ENCODE results near the gene DYNC1LI1.
A peak's percentile ranks its signal among the peaks of the same experiment; 100 is the strongest.
"Not testable (repeated sequence)": the region's sequence is repeated elsewhere in the genome, so short reads cannot be mapped to it uniquely, and the experiment has no call there.

DYNC1LI1 gene

GRCh38 chr3:32532434-32532833 lies 38.2 kb downstream of the DYNC1LI1 start:
- DNase-seq (ENCODE audit: low read depth in 3 of 3), result no peak

- DNase-seq (ENCODE audit: low read depth in 3 of 3), result no peak
Observed at GRCh38 chr3:32531010-32531647, 39.5 kb downstream of the DYNC1LI1 start.

GRCh38 chr3:32525720-32526119 lies 44.9 kb downstream of the DYNC1LI1 start:
- DNase-seq (ENCODE audit: low read depth in 3 of 3), result no peak

DNA sequence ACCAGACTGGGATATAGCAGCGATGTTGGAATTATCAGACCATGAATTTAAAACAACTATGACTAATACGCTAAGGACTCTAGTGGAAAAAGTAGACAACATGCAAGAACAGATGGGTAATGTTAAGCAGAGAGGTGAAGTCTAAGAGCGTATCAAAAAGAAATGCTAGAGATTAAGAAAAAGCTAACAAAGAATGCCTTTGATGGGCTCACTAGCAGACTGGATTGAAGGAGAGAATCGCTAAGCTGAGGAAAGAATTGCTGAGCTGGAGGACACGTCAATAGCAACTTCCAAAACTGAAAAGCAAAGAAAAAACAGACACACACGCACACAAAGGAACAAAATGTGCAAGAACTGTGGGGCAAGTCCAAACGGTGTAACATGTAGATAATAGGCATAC lies 48.0 kb downstream of the DYNC1LI1 start:
- no peak for DNase-seq (ENCODE audit: low read depth in 3 of 3)

- DNase-seq (ENCODE audit: low read depth in 3 of 3), result not testable (repeated sequence)
Observed at GRCh38 chr3:32518921-32519320, 51.7 kb downstream of the DYNC1LI1 start.

GRCh38 chr3:32516751-32517150 lies 53.9 kb downstream of the DYNC1LI1 start:
- not testable (repeated sequence) for DNase-seq (ENCODE audit: low read depth in 3 of 3)

GRCh38 chr3:32511005-32511404 lies 59.7 kb downstream of the DYNC1LI1 start:
- no peak for DNase-seq (ENCODE audit: low read depth in 3 of 3)

- DNase-seq (ENCODE audit: low read depth in 3 of 3), result peak in 2 of 3 experiments; percentile 30 to 39
Observed at GRCh38 chr3:32510075-32510724, 60.5 kb downstream of the DYNC1LI1 start.

DNA sequence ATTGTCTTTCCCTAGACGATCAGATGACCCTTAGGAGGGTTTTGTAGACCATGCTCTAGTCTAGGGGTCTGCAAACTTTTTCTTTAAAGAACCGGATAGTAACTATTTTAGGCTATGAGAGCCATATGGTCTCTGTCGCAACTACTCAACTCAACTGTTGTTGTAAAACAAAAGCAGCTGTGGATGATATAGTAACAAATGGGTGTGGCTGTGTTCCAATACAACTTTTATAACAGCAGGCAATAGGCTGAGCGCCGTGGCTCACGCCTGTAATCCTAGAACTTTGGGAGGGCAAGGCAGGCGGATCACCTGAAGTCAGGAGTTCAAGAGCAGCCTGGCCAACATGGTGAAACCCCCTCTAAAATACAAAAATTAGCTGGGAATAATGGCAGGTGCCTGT lies 61.9 kb downstream of the DYNC1LI1 start:
- DNase-seq (ENCODE audit: low read depth in 3 of 3), result no peak

DNA sequence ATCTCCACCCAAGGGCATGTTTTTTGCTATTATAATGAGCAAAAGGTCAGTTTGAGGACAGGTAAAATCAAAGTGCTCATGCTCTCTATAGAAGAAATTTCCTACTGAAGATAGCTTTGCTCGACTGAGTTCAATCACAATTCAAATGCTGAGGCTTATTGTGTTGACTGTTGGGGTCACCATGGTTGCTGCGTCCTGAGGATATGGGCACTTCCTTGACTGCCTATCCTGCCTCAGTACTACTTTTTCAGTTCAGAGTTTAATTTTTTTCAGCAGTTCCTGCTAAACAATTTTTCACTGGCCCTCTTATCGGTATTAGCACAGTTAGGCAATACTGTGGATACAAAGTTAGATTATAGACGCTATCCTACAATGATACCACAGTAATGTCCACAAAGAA lies 64.2 kb downstream of the DYNC1LI1 start:
- no peak for DNase-seq (ENCODE audit: low read depth in 3 of 3)

- DNase-seq (ENCODE audit: low read depth in 3 of 3), result no peak
Observed at GRCh38 chr3:32502946-32503286, 67.7 kb downstream of the DYNC1LI1 start.

- peak; percentile 47 to 59 (median 56) for DNase-seq (ENCODE audit: low read depth in 3 of 3)
Observed at GRCh38 chr3:32502118-32502945, 68.3 kb downstream of the DYNC1LI1 start, which contains the start of gene CMTM6. CMTM6 (minus strand) TSS chr3:32502852; CDS start chr3:32502745, 107 bp downstream.

- no peak for DNase-seq (ENCODE audit: low read depth in 3 of 3)
Observed at GRCh38 chr3:32501783-32502117, 68.9 kb downstream of the DYNC1LI1 start.

DNA sequence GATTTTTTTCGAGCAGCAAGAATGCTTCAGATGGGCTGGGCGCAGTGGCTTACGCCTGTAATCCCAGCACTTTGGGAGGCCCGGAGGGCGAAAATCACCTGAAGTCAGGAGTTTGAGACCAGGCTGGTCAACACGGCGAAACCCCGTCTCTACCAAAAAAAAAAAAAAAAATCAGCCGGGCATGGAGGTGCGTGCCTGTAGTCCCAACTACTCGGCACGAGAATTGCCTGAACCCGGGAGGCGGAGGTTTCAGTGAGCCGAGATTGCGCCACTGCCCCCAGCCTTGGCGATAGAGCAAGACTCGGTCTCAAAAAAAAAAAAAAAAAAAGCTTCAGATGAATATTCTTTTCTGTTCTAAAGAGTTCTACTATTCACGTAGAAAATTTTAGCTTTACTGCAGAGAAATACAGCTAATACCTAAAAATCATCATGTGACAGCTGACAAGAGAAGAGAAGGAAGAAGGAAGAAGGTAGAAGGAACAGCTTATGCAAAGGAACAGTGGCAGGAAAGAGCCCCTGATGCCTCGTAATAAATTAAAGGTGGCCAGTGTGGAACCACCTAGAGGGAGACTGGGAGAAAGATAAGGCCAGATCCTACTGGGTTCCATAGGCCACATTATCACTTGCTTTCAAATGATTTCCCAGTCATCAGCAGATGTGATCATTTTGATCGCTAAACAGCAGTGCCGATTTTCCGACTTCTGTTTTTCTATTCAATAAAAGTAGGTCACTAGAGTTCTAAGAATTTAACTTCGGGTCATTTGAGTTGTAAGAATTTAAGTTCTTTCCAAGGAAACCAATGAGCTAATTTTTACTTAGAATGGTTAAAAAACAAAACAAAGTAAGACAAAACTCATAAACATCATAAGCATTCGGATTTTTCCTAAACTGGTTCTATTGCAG lies 69.5 kb downstream of the DYNC1LI1 start:
- no peak for DNase-seq (ENCODE audit: low read depth in 3 of 3)

- DNase-seq (ENCODE audit: low read depth in 3 of 3), result no peak
Observed at GRCh38 chr3:32500231-32500630, 70.4 kb downstream of the DYNC1LI1 start.

GRCh38 chr3:32499585-32499984 lies 71.1 kb downstream of the DYNC1LI1 start:
- no peak for DNase-seq (ENCODE audit: low read depth in 3 of 3)

DNA sequence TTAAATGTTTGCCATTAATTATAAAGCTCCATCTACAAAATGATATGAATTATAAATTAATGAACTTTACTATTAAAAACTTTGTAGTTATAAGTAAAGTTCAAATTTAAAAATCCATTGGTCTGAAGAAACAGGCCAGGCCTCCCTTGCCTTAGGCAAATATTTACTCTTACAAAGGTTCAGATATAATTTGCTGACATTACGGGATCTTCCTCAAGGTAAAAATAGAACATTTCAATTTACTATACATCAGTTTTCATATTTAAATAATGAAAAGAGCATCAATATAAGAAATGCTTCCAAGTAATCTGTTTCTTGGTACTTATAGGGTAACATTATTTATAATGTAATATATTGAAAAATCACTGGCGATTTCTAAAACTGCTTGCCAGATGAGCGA lies 71.7 kb downstream of the DYNC1LI1 start:
- no peak for DNase-seq (ENCODE audit: low read depth in 3 of 3)

DNA sequence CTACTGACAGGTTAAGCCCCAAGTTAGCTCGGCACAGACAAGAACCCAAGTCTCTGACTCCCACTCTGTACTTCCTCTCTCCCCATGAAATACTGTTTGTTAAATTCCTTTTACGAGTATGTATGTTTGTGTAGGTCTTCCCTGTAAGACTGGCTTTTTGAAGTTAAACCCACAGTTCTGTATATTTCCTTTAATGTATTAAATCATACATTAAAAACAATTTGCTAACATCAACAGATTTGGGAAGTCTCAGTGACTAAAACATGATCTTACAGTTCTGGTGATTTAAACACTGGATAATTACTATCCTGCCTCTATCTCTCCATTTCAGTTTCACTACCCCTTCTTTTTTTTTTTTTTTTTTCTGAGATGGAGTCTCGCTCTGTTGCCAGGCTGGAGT lies 72.4 kb downstream of the DYNC1LI1 start:
- DNase-seq (ENCODE audit: low read depth in 3 of 3), result no peak

- DNase-seq (ENCODE audit: low read depth in 3 of 3), result no peak
Observed at GRCh38 chr3:32495609-32496008, 75.0 kb downstream of the DYNC1LI1 start.

DNA sequence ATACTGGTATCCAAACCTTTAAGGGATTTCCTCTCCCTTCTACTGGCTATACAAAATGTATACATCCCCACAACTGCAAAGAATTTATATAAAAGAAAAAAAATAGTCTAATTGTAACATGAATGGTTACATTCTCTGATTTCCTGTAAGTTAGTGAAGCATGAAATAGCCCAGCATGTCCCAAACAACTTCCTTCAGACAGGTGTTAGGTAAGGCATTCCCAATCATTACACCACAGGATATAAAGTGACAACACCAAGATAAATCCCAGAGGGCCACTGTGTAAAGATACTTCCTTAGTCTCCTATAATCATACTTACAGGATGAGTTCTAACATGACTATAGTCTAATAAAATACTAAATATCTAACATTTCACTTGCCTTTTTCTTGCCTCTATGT lies 75.6 kb downstream of the DYNC1LI1 start:
- DNase-seq (ENCODE audit: low read depth in 3 of 3), result no peak

DNA sequence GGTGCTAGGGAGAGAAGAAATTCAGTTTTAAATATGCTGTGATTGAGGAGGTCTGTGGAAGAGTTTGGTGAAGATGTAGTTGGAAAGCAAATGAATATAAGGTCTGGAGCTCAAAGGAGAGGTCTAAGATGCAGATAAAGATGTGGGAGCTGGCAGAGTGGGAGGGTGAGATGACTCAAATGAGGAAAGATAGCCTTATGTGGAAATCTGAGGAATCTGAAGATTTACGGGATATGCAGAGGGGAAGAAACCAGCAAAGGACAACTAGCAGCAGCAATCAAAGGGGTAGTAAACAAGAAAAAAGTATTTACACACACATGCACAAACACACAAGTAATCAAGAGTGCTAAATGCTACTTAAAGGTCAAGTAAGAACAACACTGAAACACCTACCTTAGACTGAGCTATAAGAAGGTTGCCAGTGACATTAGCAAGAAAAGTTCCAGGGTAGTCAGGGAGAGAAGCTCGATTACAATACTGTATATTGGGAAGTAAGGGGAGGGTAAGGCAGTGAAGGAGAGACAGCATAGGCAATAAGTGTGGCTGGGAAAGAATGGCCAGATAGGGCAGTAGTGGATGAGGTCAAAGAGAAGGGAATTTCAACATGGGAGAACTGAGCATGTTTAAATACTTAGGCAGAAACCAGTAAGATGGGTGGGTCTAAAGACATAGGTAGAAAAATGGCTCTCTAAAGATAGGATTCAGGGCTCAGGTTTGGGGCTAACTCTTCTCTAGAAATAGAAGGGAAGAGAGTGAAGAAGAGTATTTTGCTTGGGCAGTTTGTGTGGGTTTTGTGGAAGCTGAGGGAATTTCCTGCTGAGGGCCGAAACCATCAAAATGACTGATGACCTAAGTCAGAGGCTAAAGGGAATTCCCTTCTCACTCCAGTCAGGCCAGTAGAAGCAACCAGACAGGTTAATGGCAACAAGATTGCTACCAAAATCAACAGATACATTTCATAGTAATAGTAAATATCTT lies 76.9 kb downstream of the DYNC1LI1 start:
- DNase-seq (ENCODE audit: low read depth in 3 of 3), result no peak
